IPS-18c (cell line): ENCODE results near the gene FRMPD1.
"Not testable (repeated sequence)": the region's sequence is repeated elsewhere in the genome, so short reads cannot be mapped to it uniquely, and the experiment has no call there.

ENCODE experiments used
- H3K4me3 ChIP-seq: 2 replicates; pipeline ENCODE4 v1.7.0; 2013; ENCODE audit warnings: low read depth, mild to moderate bottlenecking, low read length, moderate library complexity; ENCODE audit not compliant: insufficient read depth
- H3K9me3 ChIP-seq: one replicate; pipeline ENCODE4 v1.6.1; 2013; ENCODE audit warnings: mild to moderate bottlenecking, low read length, moderate library complexity; ENCODE audit not compliant: control insufficient read depth, insufficient read depth

FRMPD1 gene

DNA sequence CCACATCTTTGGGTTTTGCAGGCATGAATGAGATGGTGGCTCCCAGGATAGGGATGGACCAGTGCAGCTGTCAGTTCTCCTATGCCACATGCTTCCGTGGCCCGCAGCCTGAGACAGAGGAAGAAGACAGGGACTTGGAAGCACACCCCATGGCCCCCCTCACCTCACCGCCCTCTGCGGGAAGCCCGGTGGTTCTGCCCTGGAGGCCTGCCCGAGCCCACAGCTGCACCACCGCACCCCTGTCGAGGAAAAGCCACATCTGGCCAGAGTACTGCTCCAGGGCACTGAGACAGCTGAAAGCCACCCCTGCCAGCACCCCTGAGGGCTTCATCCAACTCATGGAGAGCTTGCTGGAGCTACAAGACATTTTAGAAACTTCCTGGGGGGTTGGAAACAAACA lies 95.2 kb downstream of the FRMPD1 start:
- H3K4me3 ChIP-seq: no peak overlapping the region
- no peaks in the 10 kb centered on the region for H3K9me3 ChIP-seq

DNA sequence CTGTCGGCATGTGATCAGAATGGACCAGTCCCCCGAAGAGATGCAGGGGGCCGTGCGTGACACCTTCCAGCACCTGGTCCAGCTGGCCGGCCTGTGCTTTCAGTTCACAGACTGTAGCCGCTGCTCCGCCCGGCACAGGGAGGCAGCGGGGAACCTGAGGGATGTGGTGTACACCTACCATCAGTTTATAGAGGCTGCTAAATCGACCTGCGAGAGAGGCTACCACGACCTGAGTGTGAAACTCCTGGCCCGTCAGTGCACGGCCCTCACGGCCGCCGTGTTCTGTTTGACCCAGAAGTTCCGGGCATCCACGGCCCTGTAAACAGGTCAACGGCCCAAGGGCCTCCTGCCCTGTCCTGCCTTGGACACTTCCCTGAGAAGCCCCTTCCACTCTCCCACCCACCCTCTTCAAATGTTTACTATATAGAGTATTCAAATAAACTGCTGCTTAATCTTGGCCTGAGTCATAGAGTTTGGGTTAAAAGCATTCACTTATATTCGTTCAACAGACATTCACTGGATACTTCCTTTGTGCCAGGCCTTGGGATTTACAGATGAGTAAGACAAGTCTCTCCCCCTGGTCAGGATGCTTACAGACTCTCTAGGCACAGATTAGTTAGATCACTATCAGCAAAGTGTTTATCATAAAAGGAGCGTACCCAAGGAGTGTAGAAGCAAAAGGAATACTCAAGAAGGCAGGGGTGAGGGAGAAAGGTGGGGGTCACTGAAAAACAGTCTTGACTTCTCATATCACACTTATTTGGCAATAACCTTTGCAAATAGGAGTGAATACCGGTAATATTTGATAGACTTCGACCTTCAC lies 95.9 kb downstream of the FRMPD1 start:
- H3K4me3 ChIP-seq: no peak overlapping the region

DNA sequence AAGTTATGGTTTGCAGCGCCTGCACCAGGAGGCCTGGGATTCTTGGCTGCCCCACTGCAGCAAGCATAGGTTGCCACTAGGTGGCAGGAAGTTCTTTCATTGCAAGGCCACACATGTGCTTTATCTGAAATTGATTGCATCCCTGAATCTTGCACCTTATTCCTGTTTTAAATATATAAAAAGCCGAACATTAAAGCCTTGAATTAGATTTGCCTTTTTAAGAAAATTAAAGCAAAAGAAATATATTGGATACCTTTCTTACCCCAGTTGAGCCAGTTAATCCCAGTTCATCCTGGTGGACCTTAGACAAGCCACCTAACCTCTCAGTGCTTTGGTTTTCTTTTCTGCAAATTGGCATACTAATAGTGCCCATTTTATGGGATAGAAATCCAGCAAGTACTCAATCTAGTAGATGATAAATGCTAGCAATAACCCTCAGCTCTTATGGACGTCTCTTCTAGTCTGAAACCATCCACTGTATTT lies 96.6 kb downstream of the FRMPD1 start:
- Histone ChIP-seq H3K4me3 (no peak overlapping the region), H3K9me3 (no peaks in the 10 kb centered on the region)

More for the DNA sequence above, 95.9 kb downstream of the FRMPD1 start:
- no peaks in the 10 kb centered on the region for H3K9me3 ChIP-seq

DNA sequence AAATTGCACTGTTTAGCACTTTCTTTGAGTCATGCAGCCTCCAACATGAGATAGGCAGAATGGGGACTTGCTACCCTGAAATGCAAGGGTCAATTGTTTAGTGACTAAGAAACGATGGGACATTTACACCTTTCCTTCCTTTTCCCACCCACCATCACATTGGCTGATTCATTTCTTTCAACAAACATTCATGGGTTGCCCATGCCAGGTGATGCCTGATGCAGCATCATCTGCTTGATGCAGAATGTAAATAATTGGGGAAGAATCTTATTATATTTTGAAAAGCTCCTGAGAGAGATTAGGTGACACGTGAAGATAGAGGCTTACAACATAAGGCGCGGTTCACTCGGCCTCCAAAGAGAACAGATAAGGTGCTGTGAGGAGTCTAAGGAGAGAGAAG lies 98.4 kb downstream of the FRMPD1 start:
- Histone ChIP-seq H3K9me3 (no peaks in the 10 kb centered on the region), H3K4me3 (no peak overlapping the region)

DNA sequence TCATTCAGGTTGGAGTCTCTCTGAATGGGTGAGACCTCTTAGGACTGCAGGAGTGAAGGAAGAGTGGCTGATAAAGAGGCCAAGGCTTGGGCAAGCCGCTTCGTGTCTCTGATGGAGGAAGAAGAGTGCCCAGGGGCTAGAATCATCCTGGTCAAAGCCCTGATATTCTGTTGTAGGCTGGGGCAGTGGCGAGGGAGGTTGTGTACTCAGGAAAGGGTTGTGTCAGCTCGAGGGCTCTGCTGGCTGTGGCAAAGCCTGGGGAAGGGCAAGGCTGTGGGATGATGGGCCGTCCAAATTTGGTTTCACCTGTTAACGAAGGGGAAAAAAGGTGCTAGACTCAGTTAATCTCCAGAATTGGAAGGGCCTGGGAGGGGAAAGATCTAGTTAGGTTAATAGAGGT lies 100.4 kb downstream of the FRMPD1 start:
- H3K4me3 ChIP-seq: no peak overlapping the region
- H3K9me3 ChIP-seq: no peaks in the 10 kb centered on the region

DNA sequence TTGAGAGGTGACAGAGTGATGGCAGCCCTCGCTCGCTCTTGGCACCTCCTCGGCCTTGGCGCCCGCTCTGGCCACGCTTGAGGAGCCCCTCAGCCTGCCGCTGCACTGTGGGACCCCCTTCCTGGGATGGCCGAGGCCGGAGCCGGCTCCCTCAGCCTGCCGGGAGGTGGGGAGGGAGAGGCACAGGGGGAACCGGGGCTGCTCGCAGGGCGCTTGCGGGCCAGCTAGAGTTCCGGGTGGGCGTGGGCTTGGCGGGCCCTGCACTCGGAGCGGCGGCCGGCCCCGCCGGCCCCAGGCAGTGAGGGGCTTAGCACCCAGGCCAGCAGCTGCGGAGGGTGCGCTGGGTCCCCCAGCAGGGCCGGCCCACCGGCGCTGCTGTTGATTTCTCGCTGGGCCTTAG lies 101.0 kb downstream of the FRMPD1 start:
- H3K4me3 ChIP-seq, H3K9me3 ChIP-seq: not testable (repeated sequence)

DNA sequence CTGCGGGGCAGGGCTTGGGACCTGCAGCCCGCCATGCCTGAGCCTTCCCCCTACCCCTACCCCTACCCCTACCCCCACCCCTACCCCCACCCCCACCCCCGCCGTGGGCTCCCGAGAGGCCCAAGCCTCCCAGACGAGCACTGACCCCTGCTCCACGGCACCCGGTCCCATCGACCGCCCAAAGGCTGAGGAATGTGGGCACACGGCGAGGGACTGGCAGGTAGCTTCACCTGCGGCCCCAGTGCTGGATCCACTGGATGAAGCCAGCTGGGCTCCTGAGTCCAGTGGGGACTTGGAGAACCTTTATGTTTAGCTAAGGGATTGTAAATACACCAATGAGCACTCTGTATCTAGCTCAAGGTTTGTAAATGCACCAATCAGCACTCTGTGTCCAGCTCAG lies 101.4 kb downstream of the FRMPD1 start:
- not testable (repeated sequence) for H3K9me3 ChIP-seq, H3K4me3 ChIP-seq

DNA sequence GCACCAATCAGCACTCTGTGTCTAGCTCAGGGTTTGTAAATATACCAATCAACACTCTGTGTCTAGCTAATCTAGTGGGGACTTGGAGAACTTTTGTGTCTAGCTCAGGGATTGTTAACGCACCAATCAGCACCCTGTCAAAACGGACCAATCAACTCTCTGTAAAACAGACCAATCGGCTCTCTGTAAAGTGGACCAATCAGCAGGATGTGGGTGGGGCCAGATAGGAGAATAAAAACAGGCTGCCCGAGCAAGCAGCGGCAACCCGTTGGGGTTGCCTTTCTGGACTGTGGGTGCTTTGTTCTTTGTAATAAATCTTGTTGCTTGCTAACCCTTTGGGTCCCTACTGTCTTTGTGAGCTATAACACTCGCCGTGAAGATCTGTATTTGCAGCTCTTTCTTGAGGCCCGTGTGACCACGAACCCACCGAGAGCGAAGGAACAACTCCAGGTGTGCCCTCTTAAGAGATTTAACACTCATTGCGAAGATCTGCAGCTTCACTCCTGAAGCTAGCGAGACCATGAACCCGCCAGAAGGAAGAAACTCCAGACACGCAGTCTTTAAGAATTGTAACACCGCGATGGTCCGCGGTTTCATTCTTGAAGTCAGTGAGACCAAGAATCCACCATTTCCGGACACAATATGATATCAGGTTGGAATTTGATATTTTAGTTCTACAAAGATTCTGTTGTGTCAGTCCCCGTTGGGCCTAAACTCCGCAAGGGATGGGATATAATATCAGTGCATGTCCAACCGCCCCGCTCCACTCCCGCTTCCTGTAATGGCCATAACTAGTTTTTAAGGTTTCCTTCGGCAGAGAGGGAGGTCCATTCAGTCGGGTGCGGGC lies 102.1 kb downstream of the FRMPD1 start:
- Histone ChIP-seq H3K9me3 (no peaks in the 10 kb centered on the region), H3K4me3 (no peak overlapping the region)

DNA sequence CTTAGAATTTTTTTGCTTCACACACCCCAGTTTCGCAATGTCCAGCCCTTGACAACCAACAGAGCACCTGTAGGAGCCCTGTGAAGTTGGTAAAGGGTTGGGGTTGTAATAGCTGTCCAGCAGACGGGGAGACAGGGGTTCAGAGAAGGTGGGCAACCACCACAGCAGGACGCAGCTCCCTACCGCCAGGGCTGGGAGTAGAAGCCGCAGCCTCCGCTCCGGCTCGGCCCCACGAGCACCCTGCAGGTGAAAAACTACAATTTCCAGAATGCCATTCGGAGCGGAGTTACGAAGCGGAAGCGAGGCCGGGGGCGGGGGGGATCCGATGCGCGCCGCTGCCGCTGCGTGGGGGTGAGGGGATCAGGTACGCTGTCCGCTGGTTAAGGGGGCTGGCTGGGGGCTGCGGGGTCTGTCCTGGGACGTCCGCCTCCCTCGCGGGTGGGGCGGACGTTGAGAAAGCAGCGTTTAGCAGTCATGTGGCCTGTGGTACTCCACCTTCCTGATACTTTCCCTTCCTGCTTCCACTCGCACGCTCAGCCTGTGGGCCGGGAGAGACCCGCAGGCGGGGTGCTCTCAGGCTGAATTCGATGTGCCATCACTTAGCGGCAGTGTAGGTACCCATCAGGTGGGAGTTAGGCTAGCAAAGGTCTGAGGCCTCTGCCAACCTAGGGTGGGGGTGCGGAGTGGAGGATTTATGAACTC lies 102.9 kb downstream of the FRMPD1 start, which contains the start of gene TRMT10B:
Gene TRMT10B, plus strand, starts transcription at position 317 of the 702 bp plus-strand sequence. CDS start 8,127 bp downstream, outside the sequence.
- Histone ChIP-seq H3K9me3 (no peaks in the 10 kb centered on the region), H3K4me3 (peak within 1 kb of the TSS; percentile 86)

DNA sequence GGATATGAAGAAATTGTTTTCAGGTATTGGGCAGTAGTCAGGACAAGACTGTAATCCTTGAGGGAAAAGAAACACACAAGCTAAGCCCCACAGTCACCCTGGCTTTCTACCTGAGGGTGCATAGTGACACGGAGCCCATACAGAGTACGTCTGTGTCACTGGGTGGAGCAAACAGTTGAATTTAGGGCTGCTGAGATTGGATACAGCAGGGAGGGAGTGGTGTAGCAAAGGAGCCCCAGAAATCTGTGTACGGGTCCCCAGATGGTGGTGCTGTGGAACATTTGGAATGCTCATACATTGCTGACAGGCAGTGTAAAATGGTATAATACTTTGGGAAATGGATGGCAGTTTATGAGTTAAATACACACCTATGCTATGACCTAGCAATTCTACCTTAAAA lies 108.0 kb downstream of the FRMPD1 start:
- no peak overlapping the region for H3K4me3 ChIP-seq

DNA sequence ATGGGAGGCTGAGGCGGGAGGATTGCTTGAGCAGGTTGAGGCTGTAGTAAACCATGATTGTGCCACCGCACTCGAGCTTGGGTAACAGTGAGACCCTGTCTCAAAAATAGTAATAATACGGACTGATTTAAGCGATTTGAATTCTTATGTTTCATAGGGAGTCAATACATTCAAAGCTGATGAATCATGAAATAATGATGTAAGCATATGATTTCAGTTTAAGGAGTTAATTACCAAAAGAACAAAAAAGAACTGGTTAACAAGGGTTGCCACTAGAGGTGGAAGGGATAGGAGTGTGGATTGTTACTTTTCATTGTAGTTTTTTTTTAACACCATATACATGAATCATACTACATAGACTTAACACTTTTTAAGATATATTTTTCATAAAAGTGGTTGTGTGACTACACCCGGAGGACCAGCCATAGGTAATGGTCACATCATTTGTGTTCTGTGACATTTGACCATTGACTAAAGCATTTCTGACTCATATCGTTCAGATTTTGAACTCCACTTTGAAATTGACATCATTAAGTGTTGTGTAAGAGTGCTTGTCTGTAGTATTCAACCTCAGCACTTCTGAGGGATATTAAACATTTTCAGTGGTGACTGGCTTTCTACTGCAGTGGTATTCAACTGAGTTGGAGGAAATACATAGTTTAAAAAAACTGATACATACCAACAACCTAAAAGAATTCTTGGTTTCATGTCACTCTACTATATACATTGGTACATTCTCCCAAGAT lies 109.8 kb downstream of the FRMPD1 start:
- Histone ChIP-seq H3K9me3 (no peaks in the 10 kb centered on the region), H3K4me3 (no peak overlapping the region)

More for the DNA sequence above, 108.0 kb downstream of the FRMPD1 start:
- no peaks in the 10 kb centered on the region for H3K9me3 ChIP-seq

DNA sequence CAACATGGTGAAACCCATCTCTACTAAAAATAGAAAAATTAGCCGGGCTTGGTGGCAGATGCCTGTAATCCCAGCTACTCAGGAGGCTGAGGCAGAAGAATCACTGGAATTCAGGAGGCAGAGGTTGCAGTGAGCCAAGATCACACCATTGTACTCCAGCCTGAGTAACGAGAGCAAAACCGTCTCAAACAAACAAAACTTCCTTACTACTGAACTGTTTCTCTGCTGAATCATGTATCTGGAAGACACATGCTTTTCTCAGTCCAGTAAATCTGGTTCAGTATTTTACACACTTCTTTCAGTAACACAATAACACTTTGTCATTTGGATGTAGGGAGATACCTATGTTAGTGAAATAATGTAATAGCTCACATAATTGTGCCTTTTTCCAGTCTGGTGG lies 110.8 kb downstream of the FRMPD1 start:
- H3K9me3 ChIP-seq: no peaks in the 10 kb centered on the region
- no peak overlapping the region for H3K4me3 ChIP-seq

DNA sequence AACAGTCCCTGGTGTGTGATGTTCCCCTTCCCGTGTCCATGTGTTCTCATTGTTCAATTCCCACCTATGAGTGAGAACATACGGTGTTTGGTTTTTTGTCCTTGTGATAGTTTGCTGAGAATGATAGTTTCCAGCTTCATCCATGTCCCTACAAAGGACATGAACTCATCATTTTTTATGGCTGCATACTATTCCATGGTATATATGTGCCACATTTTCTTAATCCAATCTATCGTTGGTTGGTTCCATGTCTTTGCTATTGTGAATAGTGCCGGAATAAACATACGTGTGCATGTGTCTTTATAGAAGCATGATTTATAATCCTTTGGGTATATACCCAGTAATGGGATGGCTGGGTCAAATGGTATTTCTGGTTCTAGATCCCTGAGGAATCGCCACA lies 114.5 kb downstream of the FRMPD1 start:
- not testable (repeated sequence) for H3K9me3 ChIP-seq, H3K4me3 ChIP-seq

DNA sequence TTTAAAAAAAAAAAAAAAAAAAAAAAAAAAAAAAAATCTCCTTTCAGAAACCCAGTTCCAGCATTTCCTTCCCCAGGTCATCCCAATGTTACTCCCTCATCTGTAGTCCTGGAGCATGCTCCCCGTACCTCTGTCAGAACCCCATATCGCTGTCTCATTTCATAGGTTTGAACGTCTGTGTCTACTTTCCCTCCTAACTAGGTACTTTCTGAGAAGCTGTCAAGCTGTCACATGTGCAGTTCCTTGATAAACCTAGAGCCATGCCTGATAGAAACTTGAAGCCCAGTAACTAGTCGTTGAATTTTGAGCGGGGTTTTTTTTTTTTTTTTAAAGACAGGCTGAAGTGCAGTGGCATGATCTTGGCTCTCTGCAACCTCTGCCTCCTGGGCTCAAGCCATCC lies 118.6 kb downstream of the FRMPD1 start:
- Histone ChIP-seq H3K4me3 (no peak overlapping the region), H3K9me3 (no peaks in the 10 kb centered on the region)

DNA sequence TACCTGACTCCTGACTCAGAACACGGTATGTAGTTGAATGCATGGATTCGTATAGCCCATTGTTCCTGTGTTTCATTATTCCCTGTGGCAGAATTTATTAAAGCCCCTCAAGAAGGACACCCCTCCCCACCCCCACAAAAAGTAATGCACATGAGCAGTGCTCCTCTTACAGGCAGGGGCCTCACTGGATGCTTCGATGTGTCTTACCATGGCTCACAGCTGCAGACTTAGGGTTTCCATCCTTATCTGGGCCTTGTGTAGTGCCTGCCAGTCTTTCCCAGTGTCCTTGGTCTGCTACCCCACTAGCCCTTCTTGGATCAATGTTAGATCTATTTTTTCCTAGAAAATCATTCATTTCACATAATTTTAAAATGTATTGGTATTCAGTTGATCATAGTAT lies 119.2 kb downstream of the FRMPD1 start:
- no peaks in the 10 kb centered on the region for H3K9me3 ChIP-seq
- H3K4me3 ChIP-seq: no peak overlapping the region

DNA sequence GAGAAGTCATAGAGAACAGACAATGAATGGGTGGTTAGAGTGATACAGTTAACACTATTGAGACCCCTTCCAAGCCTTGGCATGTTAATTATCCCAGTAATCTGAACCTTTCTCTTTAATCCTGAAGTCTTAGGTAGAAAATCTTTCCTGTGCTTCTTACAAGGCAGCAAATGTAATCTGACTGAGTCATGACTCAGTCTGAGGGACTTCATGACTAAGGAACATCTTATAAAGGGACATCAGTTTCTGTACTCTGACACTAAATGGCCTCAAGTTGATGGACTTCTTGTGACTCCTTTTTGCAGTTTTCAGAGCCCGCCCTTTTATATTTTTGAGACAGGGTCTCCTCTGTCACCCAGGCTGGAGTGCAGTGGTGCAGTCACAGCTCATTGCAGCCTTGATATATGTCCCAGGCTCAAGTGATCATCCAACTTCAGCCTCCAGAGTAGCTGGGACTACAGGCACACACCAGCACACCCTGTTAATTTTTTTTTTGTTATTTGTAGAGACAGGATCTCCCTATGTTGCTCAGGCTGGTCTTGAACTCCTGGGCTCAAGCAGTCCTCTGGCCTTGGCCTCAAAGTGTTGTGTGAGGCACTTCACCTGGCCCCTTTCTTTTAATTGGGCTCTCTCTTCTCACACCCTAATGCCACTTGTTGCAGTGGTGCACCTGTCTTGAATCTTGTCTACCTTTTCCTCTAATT lies 124.6 kb downstream of the FRMPD1 start:
- H3K4me3 ChIP-seq: no peak overlapping the region
- H3K9me3 ChIP-seq: no peaks in the 10 kb centered on the region
